ENCODE results near the gene IER5L. TPM values are rescaled to one million over a fixed set of nuclear protein-coding genes. Genes with fewer than 3 reads are reported as not detected.

Gene IER5L
- total RNA-seq: 10 to 100 TPM in 2 of 4 donors, 1 to 10 TPM in 2; 4.7 to 10.6 (median 7.7) TPM

DNA sequence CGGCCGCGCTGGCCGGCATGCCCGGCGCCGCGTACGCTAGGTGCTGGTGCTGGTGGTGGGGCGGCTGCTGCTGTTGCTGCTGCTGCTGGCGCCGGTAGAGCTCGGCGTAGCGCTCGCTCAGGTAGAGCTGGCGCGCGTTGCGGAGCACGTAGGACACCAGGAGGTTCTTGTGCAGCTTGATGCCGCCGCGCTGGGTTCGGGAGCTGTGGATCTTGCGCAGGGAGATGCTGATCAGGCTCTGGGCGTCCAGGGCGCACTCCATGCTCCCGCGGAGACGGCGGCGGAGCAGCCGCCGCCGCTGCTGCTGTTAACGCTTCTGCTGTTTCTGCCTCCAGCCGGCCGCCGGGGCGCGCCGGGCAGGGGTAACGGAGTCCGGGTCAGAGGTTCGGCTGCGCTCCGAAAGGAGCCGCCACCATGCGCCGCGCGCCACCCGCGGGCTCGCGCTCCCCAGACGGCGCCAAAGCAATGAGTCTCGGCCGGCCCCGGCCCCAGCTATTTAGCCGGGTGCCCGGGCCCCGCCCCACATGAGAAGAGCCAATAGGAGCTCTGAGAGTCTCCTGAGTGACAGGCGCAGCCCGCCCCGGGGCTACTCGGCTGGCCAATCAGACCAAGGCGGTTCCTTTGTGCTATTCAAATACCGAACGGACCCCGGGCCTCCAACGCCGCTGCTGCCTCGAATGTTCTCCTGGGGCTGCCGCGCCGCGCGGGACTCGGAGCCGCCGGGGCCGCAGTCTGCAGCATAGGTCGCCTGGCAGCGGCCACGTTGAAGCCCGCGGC, at the start of gene IER5L:
Gene IER5L, minus strand, starts transcription at position 471 of the 777 bp plus-strand sequence. Its CDS starts 209 bp downstream, at position 262.
- TF ChIP-seq, protein P1, sequence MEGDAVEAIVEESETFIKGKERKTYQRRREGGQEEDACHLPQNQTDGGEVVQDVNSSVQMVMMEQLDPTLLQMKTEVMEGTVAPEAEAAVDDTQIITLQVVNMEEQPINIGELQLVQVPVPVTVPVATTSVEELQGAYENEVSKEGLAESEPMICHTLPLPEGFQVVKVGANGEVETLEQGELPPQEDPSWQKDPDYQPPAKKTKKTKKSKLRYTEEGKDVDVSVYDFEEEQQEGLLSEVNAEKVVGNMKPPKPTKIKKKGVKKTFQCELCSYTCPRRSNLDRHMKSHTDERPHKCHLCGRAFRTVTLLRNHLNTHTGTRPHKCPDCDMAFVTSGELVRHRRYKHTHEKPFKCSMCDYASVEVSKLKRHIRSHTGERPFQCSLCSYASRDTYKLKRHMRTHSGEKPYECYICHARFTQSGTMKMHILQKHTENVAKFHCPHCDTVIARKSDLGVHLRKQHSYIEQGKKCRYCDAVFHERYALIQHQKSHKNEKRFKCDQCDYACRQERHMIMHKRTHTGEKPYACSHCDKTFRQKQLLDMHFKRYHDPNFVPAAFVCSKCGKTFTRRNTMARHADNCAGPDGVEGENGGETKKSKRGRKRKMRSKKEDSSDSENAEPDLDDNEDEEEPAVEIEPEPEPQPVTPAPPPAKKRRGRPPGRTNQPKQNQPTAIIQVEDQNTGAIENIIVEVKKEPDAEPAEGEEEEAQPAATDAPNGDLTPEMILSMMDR (IDR thresholded peaks at IDR 0.05; ENCODE audit: low read depth): no peak

DNA sequence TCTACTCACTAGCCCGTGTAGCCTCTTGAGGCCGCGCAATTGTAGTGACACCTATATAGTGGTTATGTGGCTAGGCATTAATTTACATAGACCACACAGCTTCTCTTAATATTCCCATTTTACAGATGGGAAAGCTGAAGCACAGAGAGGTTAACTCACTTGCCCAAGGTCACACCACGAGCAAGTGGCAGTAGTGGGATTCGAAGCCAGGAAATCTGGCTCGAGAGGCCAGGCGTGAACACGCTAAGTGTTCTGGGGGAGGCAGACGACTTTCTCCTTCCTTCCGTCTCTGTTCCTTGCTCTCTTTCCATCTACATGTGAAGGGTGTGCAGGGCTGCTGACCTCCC, 49.8 kb upstream of the IER5L start:
- TF ChIP-seq, protein P1 (IDR thresholded peaks at IDR 0.05; ENCODE audit: low read depth): no peak

DNA sequence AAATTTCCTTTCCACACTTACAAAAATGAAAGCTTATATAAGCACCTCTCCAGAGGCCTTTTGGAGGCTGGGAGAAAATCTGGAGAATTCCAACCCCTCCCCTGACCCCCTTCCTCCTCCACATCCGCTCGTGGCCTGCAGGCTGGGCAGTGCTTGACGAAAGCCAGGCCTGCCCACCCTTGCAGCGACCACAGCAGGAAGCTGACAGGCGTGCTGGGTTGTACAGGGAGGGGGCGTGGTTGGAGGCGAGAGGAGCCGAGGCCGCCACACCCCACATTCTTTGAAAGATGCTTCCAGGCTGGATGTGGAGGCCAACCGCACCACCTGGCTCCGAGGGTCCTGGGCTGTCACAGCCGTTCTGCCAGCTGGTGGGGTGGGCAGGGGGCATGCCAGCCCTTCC, 47.8 kb upstream of the IER5L start:
- TF ChIP-seq, protein P1 (IDR thresholded peaks at IDR 0.05; ENCODE audit: low read depth): no peak

DNA sequence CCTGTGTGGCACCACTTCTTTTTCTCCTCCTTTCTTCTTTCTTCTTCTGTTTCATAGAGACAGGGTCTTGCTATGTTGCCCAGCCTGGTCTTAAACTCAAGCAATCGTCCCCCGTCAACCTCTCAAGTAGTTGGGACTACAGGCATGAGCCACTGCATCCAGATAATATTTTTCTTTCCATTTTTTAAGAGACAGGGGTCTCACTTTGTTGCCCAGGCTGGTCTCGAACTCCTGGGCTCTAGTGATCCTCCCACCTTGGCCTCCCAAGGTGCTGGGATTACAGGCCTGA, 47.4 kb upstream of the IER5L start:
- TF ChIP-seq, protein P1 (IDR thresholded peaks at IDR 0.05; ENCODE audit: low read depth): no peak

DNA sequence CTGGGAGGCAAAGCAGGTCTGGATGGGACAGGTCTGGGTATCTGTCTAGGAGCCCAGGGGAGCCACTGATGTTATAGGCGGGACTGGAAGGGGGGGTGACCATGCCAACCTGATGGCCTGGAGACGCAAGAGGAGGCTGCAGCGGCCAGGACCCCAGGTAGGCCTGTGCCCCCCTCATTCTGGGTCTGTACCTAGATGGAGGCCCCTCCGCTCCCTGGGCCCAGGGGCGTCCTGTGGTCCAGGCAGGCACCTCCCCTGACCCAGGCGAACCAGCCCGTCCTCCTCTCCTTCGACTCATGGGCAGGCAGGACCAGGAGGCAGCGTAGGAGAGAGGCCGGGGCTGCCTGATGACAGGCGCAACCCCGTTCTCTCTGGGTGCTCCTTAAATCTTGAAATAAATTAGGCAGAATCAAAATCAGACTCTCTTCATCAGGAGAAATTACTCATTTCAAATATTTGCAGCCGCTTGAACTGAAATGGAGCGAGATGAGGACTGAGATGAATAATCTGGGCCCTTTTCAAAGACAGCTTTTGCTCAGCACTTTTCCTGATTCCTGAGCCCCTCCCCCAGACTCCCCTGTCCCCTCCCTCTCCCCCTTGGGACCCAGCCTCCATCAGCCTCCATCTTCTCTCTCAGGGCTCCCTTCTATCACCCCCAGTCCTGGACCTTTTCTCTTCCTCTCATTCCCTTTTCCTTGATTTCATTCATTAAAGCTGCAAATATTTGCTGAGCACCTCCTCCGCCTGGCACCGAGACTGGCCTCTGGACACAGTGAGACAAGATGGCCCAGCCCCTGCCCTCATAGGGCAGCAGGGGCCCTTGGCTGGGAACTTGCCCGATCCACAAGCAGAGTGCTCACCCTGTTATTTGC, 46.8 kb upstream of the IER5L start:
- TF ChIP-seq, protein P1 (IDR thresholded peaks at IDR 0.05; ENCODE audit: low read depth): no peak

DNA sequence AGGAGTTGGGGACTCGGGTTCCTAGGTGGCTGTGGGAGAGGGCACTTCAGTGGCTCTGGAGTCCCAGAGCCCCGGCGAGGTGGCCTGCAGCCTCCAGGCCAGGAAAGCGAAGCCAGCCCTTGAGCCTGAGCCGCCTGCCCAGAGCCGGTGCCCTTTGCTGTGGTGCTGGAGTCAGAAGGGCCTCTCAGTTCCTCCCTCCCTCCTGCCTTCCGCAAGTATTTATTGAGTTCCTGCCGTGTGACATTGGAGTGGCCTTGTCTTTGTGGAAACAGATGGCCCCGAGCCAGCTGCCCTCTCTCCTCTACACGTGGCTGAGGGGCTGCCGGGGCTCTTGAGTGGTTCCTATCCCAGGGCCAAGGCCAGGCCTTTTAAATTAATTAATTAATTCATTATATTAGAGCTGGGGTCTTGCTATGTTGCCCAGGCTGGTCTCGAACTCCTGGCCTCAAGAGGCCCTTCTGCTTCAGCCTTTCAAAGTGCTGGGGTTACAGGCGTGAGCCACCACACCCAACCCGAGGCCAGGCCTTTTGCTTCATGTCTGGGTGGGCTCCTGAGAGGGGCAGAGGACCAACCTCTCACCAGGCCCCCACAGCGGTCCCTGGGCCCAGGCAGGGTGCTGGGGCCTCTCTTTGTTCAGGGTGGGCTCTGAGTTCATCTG, 45.6 kb upstream of the IER5L start:
- TF ChIP-seq, protein P1 (IDR thresholded peaks at IDR 0.05; ENCODE audit: low read depth): no peak

DNA sequence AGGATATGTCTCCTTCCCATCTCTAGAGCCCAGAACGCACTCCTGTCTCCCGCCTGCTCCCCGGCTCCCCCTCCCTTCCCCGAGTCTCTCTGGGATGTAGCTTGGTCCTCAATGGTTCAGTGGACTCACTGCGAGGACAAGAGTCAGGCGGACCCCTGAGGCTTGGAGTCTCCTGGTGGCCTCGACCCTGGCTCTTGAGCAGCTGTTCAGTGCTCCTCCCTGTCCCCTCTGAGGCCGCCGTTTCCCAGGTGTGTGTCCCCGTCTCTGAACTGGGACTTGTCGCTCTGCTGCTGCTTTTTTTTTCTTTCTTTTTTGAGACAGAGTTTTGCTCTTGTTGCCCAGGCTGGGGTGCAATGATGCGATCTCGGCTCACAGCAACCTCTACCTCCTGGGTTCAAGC, 44.8 kb upstream of the IER5L start:
- TF ChIP-seq, protein P1 (IDR thresholded peaks at IDR 0.05; ENCODE audit: low read depth): no peak

Measured in subcutaneous adipose tissue (tissue), 4 donors.